IMR-90 (cell line): Measurements from ENCODE around the gene KCNH2.

Experiments used
- CTCF ChIP-seq: conservative IDR thresholded peaks from 2 replicates; pipeline ENCODE4 v1.5.1; 2012; ENCODE audit warnings: mild to moderate bottlenecking, low read depth, low read length, improper control_type of control experiment
- MAFK ChIP-seq: IDR thresholded peaks from 2 replicates; pipeline ENCODE4 v1.6.1; 2012; ENCODE audit warnings: low read depth, low read length, improper control_type of control experiment
- POLR2A ChIP-seq: IDR thresholded peaks from 2 replicates; pipeline ENCODE4 v1.6.1; 2012; ENCODE audit warnings: mild to moderate bottlenecking, low read depth, low read length
- RAD21 ChIP-seq: IDR thresholded peaks from 2 replicates; pipeline ENCODE4 v1.6.1; 2012; ENCODE audit warnings: low read length, improper control_type of control experiment
- RCOR1 ChIP-seq: IDR thresholded peaks from 2 replicates; pipeline ENCODE4 v1.6.1; 2012; ENCODE audit warnings: mild to moderate bottlenecking, low read length, improper control_type of control experiment; ENCODE audit not compliant: insufficient replicate concordance
- USF2 ChIP-seq: fragments of 150-350 bp; IDR thresholded peaks from 2 replicates; pipeline ENCODE4 v1.6.1; 2017; ENCODE audit warnings: mild to moderate bottlenecking, antibody characterized with exemption, low read length, low read depth

DNA sequence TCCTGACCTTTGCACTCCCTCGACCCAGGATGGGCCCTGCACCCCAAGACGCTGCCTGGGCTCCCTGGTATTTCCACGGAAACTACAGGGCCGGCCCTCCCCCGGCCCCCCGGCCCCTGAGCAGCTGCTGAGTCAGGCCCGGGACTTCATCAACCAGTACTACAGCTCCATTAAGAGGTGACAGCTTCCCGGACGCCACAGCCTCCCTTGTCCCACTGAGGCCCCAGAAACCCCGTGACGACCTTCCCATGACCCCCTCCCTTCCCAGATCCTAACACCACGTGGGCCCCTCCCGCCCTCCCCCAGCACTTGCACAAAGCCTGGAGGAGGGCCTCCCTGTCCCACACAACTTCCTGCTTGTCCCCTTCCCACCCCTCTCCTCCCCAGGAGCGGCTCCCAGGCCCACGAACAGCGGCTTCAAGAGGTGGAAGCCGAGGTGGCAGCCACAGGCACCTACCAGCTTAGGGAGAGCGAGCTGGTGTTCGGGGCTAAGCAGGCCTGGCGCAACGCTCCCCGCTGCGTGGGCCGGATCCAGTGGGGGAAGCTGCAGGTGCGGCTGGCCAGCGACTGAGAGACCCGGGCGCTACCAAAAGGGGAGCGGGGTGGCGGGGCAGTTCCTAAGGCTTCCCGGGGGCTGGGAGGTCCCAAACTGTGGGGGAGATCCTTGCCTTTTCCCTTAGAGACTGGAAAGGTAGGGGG is 18.4 kb upstream of the KCNH2 start:
- no peak for TF ChIP-seq POLR2A
- TF ChIP-seq RCOR1, result no peak
- no peak for TF ChIP-seq CTCF
- TF ChIP-seq MAFK, result no peak
- no peak for TF ChIP-seq RAD21
- TF ChIP-seq USF2, result no peak
